Epithelial cell of esophagus (primary cell): Measurements from ENCODE around the gene COMMD4.

Source experiments
- DNase-seq: peaks from one replicate; pipeline ENCODE4 v3.0.0; 2010; ENCODE audit warnings: low read depth
- H3K4me3 ChIP-seq: 2 replicates; pipeline ENCODE4 v1.5.1; 2011; ENCODE audit warnings: mild to moderate bottlenecking, low read length, control low read depth
- TF ChIP-seq, protein P1 (sequence below): IDR thresholded peaks from 2 replicates; pipeline ENCODE4 v1.5.1; 2011; ENCODE audit warnings: low read depth, mild to moderate bottlenecking, low read length, control low read depth, inconsistent platforms; ENCODE audit not compliant: insufficient read depth; ENCODE audit errors: missing control alignments

COMMD4 gene

GRCh38 chr15:75360391-75360790 lies 24.5 kb downstream of the COMMD4 start:
- TF ChIP-seq, protein P1, sequence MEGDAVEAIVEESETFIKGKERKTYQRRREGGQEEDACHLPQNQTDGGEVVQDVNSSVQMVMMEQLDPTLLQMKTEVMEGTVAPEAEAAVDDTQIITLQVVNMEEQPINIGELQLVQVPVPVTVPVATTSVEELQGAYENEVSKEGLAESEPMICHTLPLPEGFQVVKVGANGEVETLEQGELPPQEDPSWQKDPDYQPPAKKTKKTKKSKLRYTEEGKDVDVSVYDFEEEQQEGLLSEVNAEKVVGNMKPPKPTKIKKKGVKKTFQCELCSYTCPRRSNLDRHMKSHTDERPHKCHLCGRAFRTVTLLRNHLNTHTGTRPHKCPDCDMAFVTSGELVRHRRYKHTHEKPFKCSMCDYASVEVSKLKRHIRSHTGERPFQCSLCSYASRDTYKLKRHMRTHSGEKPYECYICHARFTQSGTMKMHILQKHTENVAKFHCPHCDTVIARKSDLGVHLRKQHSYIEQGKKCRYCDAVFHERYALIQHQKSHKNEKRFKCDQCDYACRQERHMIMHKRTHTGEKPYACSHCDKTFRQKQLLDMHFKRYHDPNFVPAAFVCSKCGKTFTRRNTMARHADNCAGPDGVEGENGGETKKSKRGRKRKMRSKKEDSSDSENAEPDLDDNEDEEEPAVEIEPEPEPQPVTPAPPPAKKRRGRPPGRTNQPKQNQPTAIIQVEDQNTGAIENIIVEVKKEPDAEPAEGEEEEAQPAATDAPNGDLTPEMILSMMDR, result no peak
- no peak overlapping the region for H3K4me3 ChIP-seq
- DNase-seq, result no peak

GRCh38 chr15:75360856-75361255 lies 25.0 kb downstream of the COMMD4 start:
- H3K4me3 ChIP-seq, result no peak overlapping the region
- no peak for DNase-seq
- TF ChIP-seq, protein P1, result no peak

GRCh38 chr15:75361361-75361988 lies 25.6 kb downstream of the COMMD4 start:
- H3K4me3 ChIP-seq, result no peak overlapping the region
- no peak for DNase-seq

DNA sequence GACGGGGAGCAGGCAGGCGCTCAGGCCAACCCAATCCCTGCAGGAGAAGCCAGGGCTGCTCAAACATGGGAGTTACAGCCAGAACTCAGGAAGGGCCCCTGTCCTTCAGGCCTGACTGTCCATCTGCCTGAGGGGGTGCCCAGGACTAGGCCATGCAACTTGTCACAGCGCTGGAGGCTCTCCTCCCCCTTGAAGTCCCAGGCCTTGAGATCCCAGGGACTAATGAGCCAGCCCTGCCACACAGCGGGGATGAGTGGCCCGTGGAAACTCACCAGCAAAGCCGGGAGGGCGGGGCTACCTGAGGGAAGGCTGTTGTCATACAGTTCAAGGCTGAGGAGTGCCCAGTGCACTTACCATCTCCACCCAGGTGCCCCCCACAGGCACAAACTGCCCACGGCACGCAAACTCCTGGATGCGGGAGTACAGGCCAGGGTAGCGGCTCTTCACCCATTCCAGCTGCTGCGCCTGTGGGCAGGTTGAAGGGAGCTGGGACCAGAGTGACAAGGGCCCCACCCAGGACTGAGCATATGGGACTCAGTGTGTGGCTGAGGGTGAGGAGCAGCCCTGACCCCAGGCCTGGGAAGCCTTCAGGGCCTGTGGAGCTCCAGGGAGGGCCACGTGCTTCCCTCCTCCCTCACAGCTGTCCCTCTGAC lies 26.3 kb downstream of the COMMD4 start:
- TF ChIP-seq, protein P1, result no peak
- DNase-seq, result no peak
- H3K4me3 ChIP-seq, result no peak overlapping the region

More at GRCh38 chr15:75361361-75361988, 25.6 kb downstream of the COMMD4 start:
- TF ChIP-seq, protein P1, result no peak

DNA sequence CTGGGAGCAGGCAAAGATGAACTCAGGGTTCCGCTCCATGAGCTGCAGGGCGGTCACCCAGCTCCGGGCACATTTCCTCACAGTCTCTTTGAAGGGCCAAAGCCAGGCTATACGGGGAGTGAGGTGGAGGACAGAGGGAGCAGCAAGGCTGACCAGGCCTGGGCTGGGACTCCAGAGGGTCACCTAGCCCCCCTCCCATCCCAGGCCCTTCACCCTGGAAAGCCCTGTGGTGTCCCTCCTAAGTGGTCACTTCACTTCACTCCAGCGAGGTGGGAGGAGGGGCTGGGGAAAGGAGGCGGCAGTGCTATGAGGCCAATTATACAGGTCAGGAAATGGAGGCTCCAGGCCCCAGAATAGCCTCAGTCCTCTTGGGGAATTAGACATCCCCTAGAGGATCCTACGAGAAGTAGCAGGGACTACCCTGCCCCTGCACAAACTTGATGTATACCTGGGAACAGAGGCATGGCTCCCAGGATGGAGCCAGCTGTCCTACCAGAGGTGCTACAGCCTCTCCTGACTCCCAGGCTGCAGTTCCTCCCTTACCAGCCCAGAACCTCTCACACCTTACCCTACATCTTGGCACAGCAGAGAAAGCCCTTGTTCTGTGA lies 26.9 kb downstream of the COMMD4 start:
- no peak for DNase-seq
- no peak overlapping the region for H3K4me3 ChIP-seq
- TF ChIP-seq, protein P1, result no peak

DNA sequence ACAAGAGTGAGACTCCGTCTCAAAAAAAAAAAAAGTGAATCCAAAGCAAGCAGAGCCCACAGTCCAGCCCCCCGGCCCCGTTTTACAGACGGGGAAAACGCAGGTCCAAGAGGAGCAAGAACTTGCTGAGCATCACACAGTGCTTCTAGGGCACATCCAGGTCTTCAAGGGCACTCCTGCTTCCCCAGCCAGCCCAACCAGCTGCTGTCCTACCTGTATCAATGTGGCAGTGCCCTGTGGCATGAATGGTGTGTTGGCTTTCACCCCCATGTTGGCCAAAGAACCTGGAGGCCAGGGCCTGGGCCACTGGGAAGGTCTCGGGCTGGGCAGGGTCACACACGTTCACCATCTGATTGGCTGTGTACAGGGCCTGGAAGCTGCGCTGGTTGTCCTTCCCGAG lies 27.9 kb downstream of the COMMD4 start:
- TF ChIP-seq, protein P1, result no peak

More for the DNA sequence above, 27.9 kb downstream of the COMMD4 start:
- DNase-seq, result no peak
- no peak overlapping the region for H3K4me3 ChIP-seq
